SK-N-DZ (cell line): ENCODE results near the gene FOCAD.
"Not testable (repeated sequence)": the region's sequence is repeated elsewhere in the genome, so short reads cannot be mapped to it uniquely, and the experiment has no call there.

ENCODE experiments used
- DNase-seq: peaks from one replicate; pipeline ENCODE4 v3.0.0-alpha.2; 2015; ENCODE audit warnings: low spot score

Gene FOCAD

DNA sequence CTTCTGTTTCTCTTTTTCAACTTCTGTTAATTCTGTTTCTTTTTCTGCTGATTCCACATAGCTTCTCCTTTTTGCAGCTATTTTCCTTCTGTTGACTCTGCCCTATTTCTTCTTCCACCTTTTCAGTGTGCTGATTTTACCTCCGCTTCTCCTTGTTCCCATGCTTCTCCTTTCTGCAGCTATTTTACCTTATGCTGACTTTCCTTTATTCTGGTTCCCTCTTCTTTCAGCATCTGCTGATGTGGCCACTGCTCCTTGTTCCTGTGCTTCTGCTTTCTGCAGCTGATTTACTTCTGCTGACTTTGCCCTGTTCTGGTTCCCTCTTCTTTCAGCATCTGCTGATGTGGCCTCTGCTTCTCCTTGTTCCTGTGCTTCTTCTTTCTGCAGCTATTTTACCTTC lies 288.6 kb downstream of the FOCAD start:
- no peak for DNase-seq

GRCh38 chr9:20973246-20973947 lies 289.3 kb downstream of the FOCAD start:
- not testable (repeated sequence) for DNase-seq

DNA sequence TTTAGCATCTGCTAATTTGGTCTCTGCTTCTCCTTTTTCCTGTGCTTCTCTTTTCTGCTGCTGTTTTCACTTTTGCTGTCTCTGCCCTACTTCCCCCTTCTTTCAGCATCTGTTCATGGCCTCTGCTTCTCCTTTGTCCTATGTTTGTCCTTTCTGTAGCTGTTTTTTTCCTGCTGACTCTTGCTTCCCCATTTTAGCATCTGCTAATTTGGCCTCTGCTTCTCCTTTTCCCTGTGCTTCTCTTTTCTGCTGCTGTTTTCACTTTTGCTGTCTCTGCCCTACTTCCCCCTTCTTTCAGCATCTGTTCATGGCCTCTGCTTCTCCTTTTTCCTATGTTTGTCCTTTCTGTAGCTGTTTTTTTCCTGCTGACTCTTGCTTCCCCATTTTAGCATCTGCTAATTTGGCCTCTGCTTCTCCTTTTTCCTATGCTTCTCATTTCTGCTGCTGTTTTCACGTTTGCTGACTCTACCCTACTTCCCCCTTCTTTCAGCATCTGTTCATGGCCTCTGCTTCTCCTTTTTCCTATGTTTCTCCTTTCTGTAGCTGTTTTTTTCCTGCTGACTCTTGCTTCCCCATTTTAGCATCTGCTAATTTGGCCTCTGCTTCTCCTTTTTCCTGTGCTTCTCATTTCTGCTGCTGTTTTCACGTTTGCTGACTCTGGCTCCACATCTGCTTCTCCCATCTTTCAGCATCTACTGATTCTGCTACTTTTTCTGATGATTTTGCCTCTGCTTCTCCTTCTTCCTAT lies 290.3 kb downstream of the FOCAD start:
- DNase-seq: not testable (repeated sequence)

- DNase-seq: no peak
Measured at GRCh38 chr9:20978249-20978648, 294.2 kb downstream of the FOCAD start.

- DNase-seq: no peak
Measured at GRCh38 chr9:20980832-20981455, 296.9 kb downstream of the FOCAD start.

DNA sequence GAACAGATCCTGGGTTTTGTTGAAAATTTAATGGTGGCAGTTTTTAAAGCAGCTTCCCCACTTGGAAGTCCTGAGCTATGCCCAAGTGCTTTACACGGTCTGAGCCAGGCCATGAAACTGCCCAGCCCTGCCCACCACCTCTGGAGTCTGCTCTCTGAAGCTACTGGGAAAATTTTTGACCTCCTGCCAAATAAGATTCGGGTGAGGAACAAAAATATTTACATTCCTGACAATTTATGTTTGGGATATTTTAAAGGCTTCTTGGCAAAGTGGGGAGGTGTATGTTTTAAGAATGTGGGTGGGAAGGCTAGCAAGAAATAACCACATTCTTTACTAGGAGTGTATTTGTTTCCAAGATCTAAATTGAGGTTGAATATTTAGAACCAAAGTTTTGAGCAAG lies 297.4 kb downstream of the FOCAD start:
- no peak for DNase-seq

DNA sequence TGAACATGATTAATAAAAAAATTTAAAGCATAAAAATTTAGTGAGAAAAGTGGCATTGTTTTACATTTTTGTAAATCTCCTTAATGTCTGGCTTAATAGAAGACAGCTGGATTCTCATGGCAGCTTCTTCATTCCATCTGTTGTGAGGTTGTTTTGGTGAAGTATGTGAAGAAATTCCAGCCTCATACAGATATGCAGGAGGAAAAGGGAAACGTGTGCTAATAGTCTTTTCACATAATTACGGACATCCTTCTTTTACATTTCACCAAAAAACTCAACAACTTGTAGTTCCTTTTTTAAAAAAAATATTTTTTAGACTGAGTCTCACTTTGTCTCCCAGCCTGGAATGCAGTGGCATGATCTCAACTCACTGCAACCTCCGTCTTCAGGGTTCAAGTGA lies 300.4 kb downstream of the FOCAD start:
- DNase-seq: no peak

DNA sequence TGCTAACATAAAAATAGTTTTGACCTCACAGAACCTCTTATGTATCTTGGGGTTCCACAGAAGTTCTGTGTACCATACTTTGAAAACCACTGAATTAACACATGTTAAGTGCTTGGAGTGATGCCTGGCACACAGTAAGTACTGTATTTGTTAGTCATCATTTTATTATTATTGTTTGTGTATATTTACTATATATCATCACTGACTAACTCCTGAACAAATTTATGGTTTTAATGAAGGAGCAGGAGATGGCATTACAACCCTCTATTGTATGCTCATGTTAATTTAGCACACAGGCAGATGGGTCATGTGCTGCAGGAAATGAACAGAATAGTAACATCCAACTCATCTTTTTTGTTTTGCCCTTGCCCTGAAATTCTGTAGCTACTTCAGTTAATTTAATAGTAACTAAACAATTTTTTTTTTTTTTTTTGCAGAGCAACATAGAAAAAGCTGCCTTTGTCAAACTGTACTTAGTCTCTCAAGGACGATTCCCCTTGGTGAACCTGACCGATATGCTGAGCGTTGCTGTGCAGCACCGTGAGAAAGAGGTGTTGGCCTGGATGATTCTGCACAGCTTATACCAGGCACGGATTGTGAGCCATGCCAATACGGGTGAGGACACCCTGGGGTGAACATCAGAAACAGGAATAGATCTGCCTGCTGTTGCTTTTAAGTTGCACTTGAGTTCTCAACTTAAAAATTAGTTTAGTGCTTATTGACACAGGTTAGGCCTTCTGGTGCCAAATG lies 302.0 kb downstream of the FOCAD start:
- no peak for DNase-seq

DNA sequence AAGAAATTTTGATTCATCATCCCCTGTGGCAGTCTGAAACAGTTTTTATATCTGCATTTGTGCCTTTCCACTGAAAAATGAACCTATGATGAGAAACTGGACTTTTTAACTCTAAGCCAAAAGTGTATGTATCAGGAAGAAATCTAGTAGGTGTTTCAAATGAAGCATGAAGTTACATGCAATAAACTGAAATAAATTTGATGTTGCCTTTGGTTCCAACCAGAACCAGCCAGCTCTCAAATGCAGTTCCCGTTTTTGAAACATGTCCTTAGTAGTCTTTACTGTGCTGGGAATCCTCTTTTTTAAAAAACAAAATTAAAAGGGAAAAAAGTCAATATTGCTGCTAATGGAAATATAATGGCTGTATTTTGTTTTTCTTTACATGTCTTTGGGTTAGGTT lies 303.5 kb downstream of the FOCAD start:
- DNase-seq: no peak

GRCh38 chr9:20988061-20988460 lies 304.0 kb downstream of the FOCAD start:
- DNase-seq: no peak

- DNase-seq: no peak
Measured at GRCh38 chr9:20988671-20989315, 304.7 kb downstream of the FOCAD start.

- no peak for DNase-seq
Measured at GRCh38 chr9:20989923-20990341, 305.9 kb downstream of the FOCAD start.

DNA sequence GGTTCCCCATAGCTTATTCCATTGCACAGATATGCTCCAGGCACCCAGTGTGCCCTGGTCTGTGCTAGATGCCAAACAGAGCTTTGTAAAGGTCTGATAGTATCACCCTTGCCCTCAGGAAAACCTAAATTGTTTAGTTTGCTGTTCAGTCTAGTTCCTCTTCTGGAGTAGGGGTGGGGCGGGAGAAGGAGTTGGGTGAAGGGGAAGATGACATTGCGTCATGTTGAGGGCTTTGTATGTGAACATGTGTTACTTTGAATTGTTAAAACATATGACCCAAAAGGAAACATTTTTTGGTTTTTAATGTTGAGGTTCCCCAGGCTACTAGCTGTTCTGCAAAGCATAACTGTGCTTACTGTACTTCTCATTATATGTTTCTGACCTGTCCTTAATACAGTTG lies 306.8 kb downstream of the FOCAD start:
- DNase-seq: no peak

DNA sequence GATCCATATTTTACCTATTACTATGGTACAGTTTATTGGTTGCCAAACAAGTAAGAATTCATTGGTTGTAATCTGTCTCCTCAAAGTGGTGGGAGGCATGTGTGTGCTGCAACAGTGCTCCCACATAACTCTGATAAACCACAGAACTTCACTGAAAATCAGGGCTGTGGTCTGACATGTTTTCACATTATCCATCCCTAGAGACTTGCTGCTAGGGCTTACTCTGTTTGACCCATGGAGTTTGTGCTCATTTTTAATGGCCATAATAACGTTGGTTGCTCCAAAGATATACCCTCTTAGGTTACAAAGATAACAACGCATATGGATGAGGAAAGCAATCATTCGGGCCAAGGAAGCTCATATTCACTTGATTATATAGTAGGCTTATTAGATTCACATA lies 310.4 kb downstream of the FOCAD start:
- no peak for DNase-seq

GRCh38 chr9:20995616-20996015 lies 311.6 kb downstream of the FOCAD start:
- no peak for DNase-seq

DNA sequence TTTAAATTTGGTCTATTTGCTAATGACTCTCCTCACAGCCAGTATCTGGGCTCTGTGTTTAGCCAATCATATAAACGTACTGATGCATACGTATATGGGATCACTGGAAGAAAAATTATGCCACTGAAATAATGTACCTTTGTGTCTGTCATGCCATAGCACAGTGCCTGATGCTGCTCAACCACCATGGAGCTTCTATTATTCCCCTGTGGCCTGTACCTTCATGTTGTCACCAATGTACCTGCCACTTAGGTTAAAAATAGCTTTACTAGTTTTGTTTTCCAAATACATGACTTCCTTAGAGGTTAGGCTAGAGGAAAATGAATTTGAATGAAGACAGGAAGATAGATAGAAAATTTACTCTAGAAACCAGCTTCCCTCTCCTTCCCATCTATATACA lies 312.8 kb downstream of the FOCAD start:
- no peak for DNase-seq

DNA sequence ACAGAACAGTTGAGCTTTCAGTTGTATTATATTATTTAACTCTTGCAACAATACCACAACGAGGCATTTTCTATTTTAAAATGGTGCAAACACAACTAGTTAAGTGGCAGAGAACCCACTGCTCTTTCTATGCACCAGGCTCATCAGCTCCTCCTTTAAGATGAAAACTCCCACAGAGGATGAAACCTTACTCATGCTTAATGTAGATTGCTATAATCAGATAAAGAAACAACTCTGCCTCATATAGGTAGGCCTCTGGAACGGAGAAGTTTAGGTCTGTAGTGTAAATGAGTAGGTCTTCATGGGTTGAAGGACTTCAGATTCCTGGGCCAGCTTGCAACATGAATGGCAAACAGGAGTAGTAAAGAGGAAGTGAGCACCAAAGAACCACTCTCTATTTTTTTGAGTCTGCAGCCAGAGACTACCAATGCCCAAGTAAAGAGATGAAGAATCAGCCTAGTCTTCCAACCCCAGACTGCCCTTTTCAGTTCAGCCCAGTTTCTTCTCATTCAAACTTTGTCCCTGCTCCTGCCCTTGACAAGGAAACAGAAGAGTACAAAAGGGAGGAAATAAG lies 313.5 kb downstream of the FOCAD start:
- DNase-seq: no peak

DNA sequence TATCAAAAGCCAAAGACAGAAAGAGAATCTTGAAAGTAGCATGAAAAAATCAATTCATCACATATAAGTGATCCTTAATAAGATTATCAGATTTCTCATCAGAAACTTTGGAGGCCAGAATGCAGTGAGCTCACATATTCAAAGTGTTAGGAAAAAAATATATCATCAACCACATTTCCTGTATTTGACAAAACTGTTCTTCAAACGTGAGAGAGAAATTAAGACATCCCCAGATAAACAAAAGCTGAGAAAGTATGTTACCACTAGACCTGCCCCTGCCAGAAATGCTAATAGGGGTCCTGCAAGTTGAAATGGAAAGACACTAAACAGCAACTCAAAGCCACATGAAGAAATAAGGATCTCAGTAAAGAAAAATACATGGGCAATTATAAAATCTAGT lies 317.5 kb downstream of the FOCAD start:
- DNase-seq: no peak

- no peak for DNase-seq
Measured at GRCh38 chr9:21002040-21002439, 318.0 kb downstream of the FOCAD start.

DNA sequence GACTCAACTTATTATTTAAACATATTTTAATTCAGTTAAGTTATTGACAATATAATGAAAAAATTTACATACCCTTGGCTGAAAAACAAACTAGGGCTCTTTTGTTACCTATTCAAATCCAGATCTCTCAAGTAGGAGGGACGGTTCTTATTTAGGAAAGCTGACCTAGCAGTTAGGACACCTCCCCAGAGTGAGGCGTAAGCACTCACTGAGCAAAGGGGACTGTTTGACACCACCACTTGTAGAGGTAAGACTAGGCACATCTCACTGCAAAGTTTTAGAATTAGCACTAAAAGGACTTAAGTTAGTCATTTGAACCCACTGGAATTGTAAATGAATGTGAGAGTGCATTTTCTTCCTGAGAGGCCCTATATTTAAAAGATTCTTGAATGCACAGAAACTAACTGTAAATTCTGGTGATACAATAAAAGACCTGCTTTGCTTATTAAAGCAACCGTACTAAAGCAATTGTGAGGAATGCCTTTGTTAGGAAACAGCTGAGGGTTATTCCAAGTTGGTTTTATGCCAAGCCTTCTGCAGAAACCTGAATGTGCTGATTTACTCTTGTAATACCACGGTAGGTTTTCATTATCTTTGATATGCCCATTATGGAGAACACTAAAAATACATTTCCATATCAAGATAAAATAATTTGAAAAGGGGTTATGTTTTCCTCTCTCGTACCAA lies 331.2 kb downstream of the FOCAD start:
- no peak for DNase-seq

GRCh38 chr9:21015995-21016394 lies 331.9 kb downstream of the FOCAD start:
- no peak for DNase-seq
